Neural crest cell (in vitro differentiated cells): ENCODE measurements around the gene ABTB2. TPM values are rescaled to one million over a fixed set of nuclear protein-coding genes. Genes with fewer than 3 reads are reported as not detected.

ENCODE experiments used
- DNase-seq: peaks from one replicate; pipeline ENCODE4 v3.0.0; 2021; ENCODE audit warnings: low read depth, mixed read lengths, low spot score
- H3K27ac Mint-ChIP-seq: one replicate; pipeline ENCODE4 v1.8.0; 2021; ENCODE audit warnings: mild to moderate bottlenecking, mixed read lengths; ENCODE audit not compliant: unreplicated experiment
- H3K27me3 Mint-ChIP-seq: 2 replicates; pipeline ENCODE4 v1.8.0; 2021; ENCODE audit warnings: low read depth, mild to moderate bottlenecking, mixed read lengths
- H3K36me3 Mint-ChIP-seq: 2 replicates; pipeline ENCODE4 v1.8.0; 2021; ENCODE audit warnings: low read depth, mild to moderate bottlenecking, mixed read lengths
- H3K4me1 Mint-ChIP-seq: 2 replicates; pipeline ENCODE4 v1.8.0; 2021; ENCODE audit warnings: mixed read lengths
- H3K4me3 Mint-ChIP-seq: one replicate; pipeline ENCODE4 v1.8.0; 2021; ENCODE audit warnings: mild to moderate bottlenecking, mixed read lengths
- H3K9me3 Mint-ChIP-seq: 2 replicates; pipeline ENCODE4 v1.8.0; 2021; ENCODE audit warnings: mixed read lengths
- CTCF ChIP-seq: fragments of 200-600 bp; sonication (generic); conservative IDR thresholded peaks from 2 replicates; pipeline ENCODE4 v1.5.0; 2021; ENCODE audit warnings: antibody characterized with exemption, mild to moderate bottlenecking
- total RNA-seq: library from RNA; stranded (reverse); gene quantifications from 2 replicates; pipeline ENCODE4 v1.2.1, GENCODE V29; 2021

The ABTB2 gene
- total RNA-seq, 1 donor from 2014 or later: 3.0 TPM

DNA sequence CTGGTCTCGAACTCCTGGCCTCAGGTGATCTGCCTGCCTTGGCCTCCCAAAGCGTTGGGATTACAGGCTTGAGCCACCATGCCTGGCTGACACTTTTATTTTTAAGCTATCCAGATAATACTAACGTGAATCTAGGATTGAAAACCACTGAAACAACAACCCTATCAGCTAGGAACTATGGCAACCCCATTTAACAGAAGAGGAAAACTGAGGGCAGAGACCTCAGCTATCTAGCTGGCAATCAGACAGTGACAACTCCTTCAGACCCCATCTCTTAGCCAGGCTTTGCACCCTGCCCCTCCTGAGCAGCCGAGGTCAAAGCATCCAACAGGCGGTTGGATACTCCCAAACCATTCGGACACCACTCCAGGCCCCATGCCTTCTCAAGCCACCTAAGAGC is 14.1 kb downstream of the ABTB2 start:
- no peak for TF ChIP-seq CTCF
- no peak for DNase-seq
- Mint-ChIP-seq H3K36me3 (no peaks in the 10 kb centered on the region), H3K4me3 (no peak overlapping the region), H3K4me1 (peaks cover 56% of the 10 kb centered on the region), H3K9me3 (no peaks in the 10 kb centered on the region), H3K27me3 (peaks cover 5% of the 10 kb centered on the region), H3K27ac (no peak overlapping the region)

DNA sequence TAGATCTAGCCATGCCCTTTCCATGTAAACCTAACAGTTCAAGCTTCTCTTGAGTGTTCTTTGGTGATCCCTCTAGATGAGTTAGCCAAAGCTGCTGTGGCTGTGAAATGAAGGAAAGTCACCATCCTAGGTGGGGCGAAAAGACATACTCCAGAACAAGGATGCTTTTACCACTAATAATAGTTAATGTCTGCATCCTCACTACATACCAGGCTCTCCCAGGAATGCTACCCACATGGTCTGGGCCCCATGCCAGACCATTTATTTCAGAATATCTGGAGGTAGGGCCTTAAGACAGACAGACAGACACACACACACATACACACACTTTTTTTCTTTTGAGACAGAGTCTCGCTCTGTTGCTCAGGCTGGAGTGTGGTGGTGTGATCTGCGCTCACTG is 14.7 kb downstream of the ABTB2 start:
- H3K9me3 Mint-ChIP-seq: no peaks in the 10 kb centered on the region
- no peak for DNase-seq
- no peak overlapping the region for H3K4me3 Mint-ChIP-seq
- H3K4me1 Mint-ChIP-seq: peaks cover 56% of the 10 kb centered on the region
- H3K36me3 Mint-ChIP-seq: no peaks in the 10 kb centered on the region
- no peak overlapping the region for H3K27ac Mint-ChIP-seq
- TF ChIP-seq CTCF: no peak
- H3K27me3 Mint-ChIP-seq: no peaks in the 10 kb centered on the region

DNA sequence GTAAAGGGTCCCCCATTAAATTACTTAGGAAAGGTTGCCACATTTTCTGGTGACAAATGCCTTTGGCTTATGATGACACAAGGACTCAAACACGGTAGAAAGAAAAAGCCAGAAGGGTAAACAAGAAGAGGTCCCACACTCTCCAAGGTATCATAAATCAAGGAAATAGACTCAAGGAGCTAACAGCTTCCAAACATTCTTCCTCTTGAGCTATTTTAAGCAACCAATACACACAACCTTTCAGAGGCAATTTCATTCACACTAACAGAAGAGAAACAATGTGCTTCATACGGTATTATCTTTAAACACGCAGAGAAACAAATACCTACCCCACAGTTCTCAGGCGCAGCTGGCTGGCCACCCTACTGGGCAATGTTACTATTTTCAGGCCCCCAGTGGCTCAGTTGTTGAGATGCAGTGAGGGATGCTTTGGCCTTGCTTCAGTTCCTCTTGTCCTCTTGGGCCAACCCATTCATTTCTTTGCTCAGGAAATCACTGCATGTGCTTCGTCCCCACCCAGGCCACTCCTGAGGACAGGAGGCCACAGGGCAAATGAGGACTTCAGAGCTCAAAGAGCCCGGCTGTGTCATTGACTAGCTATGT is 15.8 kb downstream of the ABTB2 start:
- no peaks in the 10 kb centered on the region for H3K36me3 Mint-ChIP-seq
- no peak overlapping the region for H3K27ac Mint-ChIP-seq
- H3K27me3 Mint-ChIP-seq: no peaks in the 10 kb centered on the region
- H3K4me3 Mint-ChIP-seq: no peak overlapping the region
- no peak for DNase-seq
- H3K9me3 Mint-ChIP-seq: no peaks in the 10 kb centered on the region
- H3K4me1 Mint-ChIP-seq: peaks cover 56% of the 10 kb centered on the region
- TF ChIP-seq CTCF: no peak

DNA sequence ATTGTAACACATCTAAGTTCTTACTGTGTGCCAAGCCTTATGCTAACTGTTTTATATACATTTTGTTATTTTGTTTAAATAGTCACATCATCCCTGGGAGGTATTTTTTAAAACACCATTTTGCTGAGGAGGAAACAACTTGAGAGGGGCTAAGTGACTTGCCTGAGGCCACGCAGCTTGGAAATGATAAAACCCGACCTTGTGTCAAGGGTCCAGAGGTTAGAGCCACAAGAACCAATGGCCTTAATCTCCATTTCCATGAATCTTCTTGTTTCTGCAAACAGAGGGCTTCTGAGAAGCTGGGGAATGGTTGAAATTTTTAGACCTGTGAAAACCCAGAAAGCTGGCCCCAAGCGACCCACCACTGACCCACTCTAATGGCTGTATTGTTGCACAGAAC is 16.7 kb downstream of the ABTB2 start:
- H3K4me3 Mint-ChIP-seq: no peak overlapping the region
- no peak for TF ChIP-seq CTCF
- H3K27me3 Mint-ChIP-seq: no peaks in the 10 kb centered on the region
- no peaks in the 10 kb centered on the region for H3K36me3 Mint-ChIP-seq
- DNase-seq: no peak
- H3K9me3 Mint-ChIP-seq: no peaks in the 10 kb centered on the region
- peaks cover 49% of the 10 kb centered on the region for H3K4me1 Mint-ChIP-seq
- H3K27ac Mint-ChIP-seq: no peak overlapping the region

- H3K36me3 Mint-ChIP-seq: no peaks in the 10 kb centered on the region
- no peak for TF ChIP-seq CTCF
- no peaks in the 10 kb centered on the region for H3K9me3 Mint-ChIP-seq
- no peaks in the 10 kb centered on the region for H3K27me3 Mint-ChIP-seq
- no peak overlapping the region for H3K27ac Mint-ChIP-seq
- no peak for DNase-seq
- no peak overlapping the region for H3K4me3 Mint-ChIP-seq
- peaks cover 45% of the 10 kb centered on the region for H3K4me1 Mint-ChIP-seq
Measured at GRCh38 chr11:34340653-34341052, 17.2 kb downstream of the ABTB2 start.
